Liver (tissue), 3 donors: Measurements from ENCODE around the gene CSF2RB.
A peak's percentile ranks its signal among the peaks of the same experiment; 100 is the strongest.

Source experiments
- CTCF ChIP-seq: fragments of 150-350 bp; IDR thresholded peaks from 2 replicates; pipeline ENCODE4 v1.5.1; 2017; ENCODE audit warnings: improper control_type of control experiment, low read depth, low read length; ENCODE audit not compliant: missing input control
- HNF4G ChIP-seq: IDR thresholded peaks from 2 replicates; pipeline ENCODE4 v1.6.1; 2016; ENCODE audit warnings: antibody characterized with exemption
- SP1 ChIP-seq: IDR thresholded peaks from 2 replicates; pipeline ENCODE4 v1.6.1; 2018; ENCODE audit warnings: antibody characterized with exemption, mild to moderate bottlenecking
- TAF1 ChIP-seq: conservative IDR thresholded peaks from 2 replicates; pipeline ENCODE4 v1.6.1; 2016; ENCODE audit warnings: antibody characterized with exemption, mild to moderate bottlenecking
- YY1 ChIP-seq: IDR thresholded peaks from 2 replicates; pipeline ENCODE4 v1.6.1; 2016; ENCODE audit warnings: antibody characterized with exemption, mild to moderate bottlenecking
- TF ChIP-seq, protein P1 (sequence below): IDR thresholded peaks from 2 replicates; pipeline ENCODE4 v1.6.1; 2016; ENCODE audit warnings: antibody characterized with exemption
- donor health status: healthy.
- donor health status: healthy.

DNA sequence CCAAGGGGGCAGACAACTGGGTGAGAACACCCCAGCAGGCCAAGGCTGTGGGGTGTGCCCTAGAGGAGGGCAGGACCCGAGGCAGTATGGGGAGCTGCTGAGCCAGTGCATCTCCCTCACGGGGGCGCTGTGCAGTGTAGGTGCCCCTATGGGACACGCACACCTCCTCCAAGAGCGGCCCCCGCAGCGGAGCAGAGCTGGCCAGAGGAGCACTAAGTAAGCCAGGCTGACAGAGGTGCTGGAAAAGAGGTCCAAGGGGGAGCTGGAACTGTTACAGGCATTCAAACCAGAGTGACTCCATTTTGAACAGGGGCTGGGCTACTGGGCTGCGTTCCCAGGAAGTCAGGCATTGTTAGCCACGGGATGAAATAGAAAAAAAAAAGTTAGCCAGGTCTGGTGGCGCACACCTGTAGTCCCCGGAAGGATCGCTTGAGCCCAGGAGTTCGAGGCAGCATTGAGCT is 64.0 kb downstream of the CSF2RB start:
- TF ChIP-seq CTCF (peak; percentile 24), SP1 (no peak), HNF4G (no peak), TAF1 (no peak), YY1 (no peak)
- TF ChIP-seq, protein P1, sequence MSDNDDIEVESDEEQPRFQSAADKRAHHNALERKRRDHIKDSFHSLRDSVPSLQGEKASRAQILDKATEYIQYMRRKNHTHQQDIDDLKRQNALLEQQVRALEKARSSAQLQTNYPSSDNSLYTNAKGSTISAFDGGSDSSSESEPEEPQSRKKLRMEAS = no peak
